Choroid plexus epithelial cell (primary cell): Measurements from ENCODE around the gene IL17REL.
A peak's percentile ranks its signal among the peaks of the same experiment; 100 is the strongest.

Experiments
- DNase-seq: peaks from one replicate; pipeline ENCODE4 v3.0.0-alpha.2; 2010; ENCODE audit warnings: low read depth
- H3K4me3 ChIP-seq: 2 replicates; pipeline ENCODE4 v1.5.1; 2011; ENCODE audit warnings: low read depth, mild to moderate bottlenecking, control low read depth, low read length, moderate library complexity
- TF ChIP-seq, protein P1 (sequence below): conservative IDR thresholded peaks from 2 replicates; pipeline ENCODE4 v1.5.1; 2011; ENCODE audit warnings: low read depth, mild to moderate bottlenecking, control low read depth, inconsistent platforms, low read length, moderate library complexity

The IL17REL gene

DNA sequence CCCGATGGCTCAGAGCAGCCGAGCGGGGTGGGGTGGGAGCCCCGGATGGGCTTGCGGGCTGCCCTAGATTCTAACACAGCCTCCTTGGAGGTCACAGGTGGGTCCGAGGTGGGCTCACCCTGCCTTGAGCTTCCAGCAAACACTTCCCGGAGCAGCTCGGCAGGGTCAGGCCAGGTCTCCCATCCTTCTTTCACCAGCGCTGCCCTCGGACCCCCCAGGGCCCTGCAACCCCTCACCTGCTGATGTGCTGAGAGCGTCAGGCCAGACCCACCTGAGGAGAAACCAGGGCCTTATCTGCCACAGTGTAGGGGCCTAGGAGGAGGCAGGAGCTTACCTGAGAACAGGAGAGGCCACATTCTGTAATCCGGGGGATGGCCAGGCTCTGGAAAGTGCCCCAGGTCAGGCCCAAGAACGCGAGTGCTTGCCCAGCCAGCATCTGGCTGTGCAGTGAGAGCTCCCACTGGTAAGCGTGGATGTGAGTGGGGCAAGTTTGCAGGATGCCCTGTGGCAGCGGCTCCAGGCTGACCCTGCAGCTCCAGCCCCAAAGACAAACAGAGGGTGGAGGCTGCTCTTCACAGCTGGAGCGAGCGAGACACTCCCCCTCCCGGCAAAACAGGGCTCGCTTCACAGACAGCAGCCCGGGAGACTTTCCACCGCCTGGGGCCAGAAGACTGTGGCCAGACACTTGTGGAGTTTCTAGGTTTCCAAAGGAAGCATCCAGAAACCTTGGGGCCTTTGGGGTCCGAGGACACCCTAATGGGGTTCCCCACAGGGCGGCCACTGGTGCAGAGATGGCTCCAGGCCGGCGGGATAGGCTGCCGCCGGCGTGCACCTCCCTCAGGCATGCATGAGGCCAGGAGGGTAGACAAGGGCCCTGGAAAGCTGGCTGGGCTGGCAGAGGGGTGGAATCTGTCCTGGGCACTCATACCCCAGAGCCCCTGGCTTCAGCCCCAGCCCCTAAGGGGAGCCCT lies at the start of gene IL17REL:
IL17REL (minus strand) TSS at position 555 of the 971 bp plus-strand sequence; CDS start at position 436, 119 bp downstream.
- peak; percentile 37 for DNase-seq
- H3K4me3 ChIP-seq, result no peak within 1 kb of the TSS
- TF ChIP-seq, protein P1, sequence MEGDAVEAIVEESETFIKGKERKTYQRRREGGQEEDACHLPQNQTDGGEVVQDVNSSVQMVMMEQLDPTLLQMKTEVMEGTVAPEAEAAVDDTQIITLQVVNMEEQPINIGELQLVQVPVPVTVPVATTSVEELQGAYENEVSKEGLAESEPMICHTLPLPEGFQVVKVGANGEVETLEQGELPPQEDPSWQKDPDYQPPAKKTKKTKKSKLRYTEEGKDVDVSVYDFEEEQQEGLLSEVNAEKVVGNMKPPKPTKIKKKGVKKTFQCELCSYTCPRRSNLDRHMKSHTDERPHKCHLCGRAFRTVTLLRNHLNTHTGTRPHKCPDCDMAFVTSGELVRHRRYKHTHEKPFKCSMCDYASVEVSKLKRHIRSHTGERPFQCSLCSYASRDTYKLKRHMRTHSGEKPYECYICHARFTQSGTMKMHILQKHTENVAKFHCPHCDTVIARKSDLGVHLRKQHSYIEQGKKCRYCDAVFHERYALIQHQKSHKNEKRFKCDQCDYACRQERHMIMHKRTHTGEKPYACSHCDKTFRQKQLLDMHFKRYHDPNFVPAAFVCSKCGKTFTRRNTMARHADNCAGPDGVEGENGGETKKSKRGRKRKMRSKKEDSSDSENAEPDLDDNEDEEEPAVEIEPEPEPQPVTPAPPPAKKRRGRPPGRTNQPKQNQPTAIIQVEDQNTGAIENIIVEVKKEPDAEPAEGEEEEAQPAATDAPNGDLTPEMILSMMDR, result peak; percentile 47

DNA sequence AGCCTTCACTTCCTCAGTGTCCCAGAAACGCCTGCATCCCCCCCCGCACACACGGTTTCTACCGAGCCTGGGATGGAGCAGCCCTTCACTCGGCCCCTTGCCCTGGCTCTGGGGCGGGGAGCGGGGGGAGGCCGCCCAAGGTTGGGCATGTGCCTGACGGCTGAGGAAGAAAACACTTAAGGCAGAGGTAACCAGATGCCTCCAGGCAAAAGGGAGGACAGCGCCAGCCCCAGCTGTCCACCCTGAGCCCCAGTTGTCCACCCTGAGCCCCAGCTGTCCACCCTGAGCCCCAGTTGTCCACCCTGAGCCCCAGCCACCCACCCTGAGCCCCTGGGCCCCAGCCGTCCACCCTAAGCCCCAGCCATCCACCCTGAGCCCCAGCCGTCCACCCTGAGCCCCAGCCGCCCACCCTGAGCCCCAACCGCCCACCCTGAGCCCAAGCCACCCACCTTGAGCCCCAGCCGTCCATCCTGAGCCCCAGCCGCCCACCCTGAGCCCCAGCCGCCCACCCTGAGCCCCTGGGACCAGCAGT lies 49.3 kb upstream of the IL17REL start:
- no peak overlapping the region for H3K4me3 ChIP-seq
- DNase-seq, result no peak
- TF ChIP-seq, protein P1, result no peak

DNA sequence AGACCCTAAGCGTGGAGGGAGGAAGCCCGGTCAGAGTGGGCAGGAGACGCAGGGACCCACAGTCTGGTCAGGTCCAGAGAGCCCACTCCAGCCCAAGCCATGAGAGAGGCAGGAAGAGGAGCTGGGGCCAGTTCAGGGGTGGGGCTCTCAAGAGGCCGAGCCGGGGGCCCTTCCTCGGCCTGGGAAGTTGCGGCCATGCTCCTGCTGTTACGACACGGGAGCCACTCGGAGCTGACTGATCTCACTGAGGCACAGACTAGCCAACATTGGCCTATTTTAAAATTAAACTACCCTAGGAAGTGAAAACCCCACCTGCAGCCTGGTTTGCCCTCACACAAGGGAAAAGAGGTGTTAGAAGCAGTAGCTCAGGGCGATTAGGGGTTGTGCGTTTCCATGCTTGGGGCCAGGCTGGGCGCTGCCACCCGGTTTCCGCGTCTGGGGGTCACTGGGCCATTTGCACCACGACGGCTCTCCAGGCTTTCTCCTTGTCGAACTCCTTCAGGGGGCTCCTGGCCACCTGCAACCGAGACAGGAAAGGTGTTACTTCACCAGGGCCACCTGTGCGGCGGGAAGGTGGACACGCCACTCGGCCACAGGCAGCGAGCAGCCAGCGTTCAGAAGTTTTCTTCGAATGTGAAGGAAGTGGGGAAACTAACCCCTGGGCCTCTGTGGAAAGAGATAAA lies 48.7 kb upstream of the IL17REL start:
- no peak for DNase-seq
- TF ChIP-seq, protein P1, result no peak
- H3K4me3 ChIP-seq, result no peak overlapping the region

DNA sequence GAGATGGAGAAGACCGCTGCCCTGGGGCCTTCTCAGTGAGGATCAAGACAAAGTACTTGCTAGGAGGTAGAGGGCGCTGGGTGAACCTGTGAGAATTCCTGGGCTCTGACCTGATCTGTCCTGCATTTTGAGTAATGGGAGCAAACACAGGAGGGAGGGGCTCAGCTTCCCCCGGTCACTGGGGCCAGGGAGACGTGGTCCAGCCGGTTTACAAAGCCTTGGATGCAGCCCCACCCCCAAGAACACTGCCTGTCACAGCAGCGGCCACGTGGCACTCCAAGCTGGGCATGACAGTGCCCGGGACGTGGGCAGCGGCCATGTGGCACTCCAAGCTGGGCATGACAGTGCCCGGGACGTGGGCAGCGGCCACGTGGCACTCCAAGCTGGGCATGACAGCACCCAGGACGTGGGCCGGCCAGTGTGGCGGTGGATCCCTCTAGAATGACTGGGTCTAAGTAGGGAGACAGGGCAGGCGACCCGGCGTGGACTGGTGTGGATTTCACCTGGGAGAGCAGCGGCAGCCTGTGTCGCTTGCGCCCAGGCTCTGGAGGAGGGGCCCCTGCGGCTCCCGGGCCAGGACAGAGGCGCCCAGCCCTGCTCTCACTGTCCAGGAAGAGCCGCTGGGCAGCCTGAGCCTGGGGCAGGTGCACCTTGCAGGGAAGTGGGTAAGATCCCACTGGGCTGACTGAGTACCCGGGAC lies 48.0 kb upstream of the IL17REL start:
- TF ChIP-seq, protein P1, result no peak
- H3K4me3 ChIP-seq, result no peak overlapping the region
- no peak for DNase-seq

DNA sequence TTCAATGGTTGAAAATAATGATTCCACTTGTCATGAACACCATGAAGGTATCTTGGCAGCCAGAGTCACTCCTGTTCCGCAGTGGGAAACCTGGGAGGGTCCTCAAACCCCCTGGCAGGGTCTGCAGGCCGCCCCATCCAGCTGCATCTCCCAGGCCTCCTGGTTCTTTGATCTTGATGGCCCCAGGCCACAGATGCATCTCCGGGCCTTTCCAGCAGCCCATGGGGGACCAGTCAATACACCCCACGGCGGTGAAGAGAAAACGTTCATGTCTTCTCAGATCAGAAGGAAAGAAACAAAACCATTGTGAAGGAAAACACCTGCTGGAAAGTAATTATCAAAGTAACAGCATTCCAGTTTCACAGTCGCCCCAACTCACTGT lies 47.3 kb upstream of the IL17REL start:
- TF ChIP-seq, protein P1, result no peak
- no peak overlapping the region for H3K4me3 ChIP-seq
- no peak for DNase-seq

DNA sequence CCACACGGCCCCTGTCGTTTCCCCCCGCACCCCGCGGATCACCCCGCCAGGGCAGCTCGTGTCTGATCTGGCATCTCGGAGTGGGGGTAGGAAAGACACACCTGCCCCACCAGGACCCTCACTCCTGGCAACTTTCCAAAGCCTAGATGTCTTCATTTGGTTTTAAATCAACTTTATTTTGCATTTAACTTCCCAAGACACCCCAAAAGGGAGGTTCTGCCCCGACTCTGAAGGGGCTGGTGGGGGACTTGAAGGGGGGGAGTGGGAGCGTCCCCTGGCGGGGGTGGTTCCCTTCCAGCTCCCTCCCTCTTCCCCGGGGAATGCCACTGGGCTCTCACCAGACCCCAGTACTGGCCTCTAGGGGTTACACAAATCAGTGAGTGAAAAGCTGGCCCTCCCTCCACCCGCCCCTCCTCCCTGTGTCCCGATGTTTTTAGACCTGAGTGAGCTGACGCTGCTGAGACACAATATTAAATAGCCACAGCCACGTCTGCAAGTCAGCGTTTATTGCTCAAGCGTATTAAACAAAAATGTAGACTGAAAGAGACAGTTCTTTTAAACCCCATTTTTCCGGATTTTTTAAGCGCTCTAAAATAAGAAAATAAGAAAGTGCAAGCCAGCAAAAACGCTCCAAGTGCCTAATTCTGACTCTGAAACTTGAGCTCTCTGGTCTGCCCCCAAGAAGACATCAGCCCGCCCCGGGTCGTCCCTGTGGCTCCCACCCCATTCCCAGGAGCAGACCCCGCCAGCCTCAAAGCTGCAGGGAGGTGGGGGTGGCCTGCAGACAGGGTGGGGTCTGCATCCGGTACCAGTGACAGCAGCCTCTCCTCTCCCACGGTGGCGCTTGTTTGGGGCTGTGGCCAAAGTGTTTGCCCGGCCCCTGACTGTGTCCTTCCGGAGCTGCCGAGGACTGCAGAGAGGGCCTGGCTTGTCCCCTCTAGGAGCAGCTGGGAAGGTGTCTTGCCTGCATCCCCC lies 46.6 kb upstream of the IL17REL start:
- peak; percentile 37 for DNase-seq
- no peak overlapping the region for H3K4me3 ChIP-seq
- TF ChIP-seq, protein P1, result peak; percentile 39
